IMR-90 (cell line): ENCODE results near the gene IL6. TPM values are rescaled to one million over a fixed set of nuclear protein-coding genes. Genes with fewer than 3 reads are reported as not detected.

Source experiments
- ATAC-seq: fragments of 200-7000 bp; cut with Tn5 transposase; 2 replicates; pipeline ENCODE4 v1.9.1; 2020; ENCODE audit warnings: low read depth, mild to moderate bottlenecking, moderate library complexity
- BruUV-seq: library from RNA; stranded (reverse); fragments of 400-500 nt; replicated peaks from 2 replicates; lab custom pipeline; 2021; lab: Mats Ljungman, UMichigan
- CTCF ChIA-PET: fragments of 300-600 bp; formaldehyde crosslinking; extraction: SDS; loops from one replicate; lab custom pipeline; 2021; ENCODE audit warnings: antibody characterized with exemption; lab: Yijun Ruan, JAX
- POLR2A ChIA-PET: fragments of 300-600 bp; sonication (Branson Sonifier 250); formaldehyde crosslinking; loops from one replicate; lab custom pipeline; 2022; ENCODE audit warnings: antibody characterized with exemption; ENCODE audit not compliant: unreplicated experiment; lab: Charles Lee
- DNase-seq: peaks from one replicate; pipeline ENCODE4 v3.0.0; 2013
- H2AFZ ChIP-seq: replicated peaks from 2 replicates; pipeline ENCODE3; 2013; ENCODE audit warnings: low read length, mild to moderate bottlenecking; ENCODE audit not compliant: poor library complexity
- H2AK5ac ChIP-seq: 2 replicates; pipeline ENCODE4 v1.6.1; 2013; ENCODE audit warnings: low read depth, low read length, inconsistent platforms
- H2AK9ac ChIP-seq: replicated peaks from 2 replicates; pipeline ENCODE3; 2013; ENCODE audit warnings: mild to moderate bottlenecking, low read depth, low read length, moderate library complexity; ENCODE audit not compliant: poor library complexity
- H2BK120ac ChIP-seq: 2 replicates; pipeline ENCODE4 v1.6.1; 2013; ENCODE audit warnings: low read depth, low read length, inconsistent platforms
- H2BK15ac ChIP-seq: 3 replicates; pipeline ENCODE4 v1.6.1; 2013; ENCODE audit warnings: low read depth, low read length, inconsistent platforms
- H2BK20ac ChIP-seq: 2 replicates; pipeline ENCODE4 v1.6.1; 2013; ENCODE audit warnings: low read depth, mild to moderate bottlenecking, inconsistent platforms, low read length, moderate library complexity
- H2BK5ac ChIP-seq: 2 replicates; pipeline ENCODE4 v1.6.1; 2013; ENCODE audit warnings: mild to moderate bottlenecking, low read depth, low read length, inconsistent platforms; ENCODE audit not compliant: poor library complexity, severe bottlenecking
- H3K14ac ChIP-seq: replicated peaks from 2 replicates; pipeline ENCODE4 v1.6.1; 2013; ENCODE audit warnings: low read depth, low read length, inconsistent platforms
- H3K18ac ChIP-seq: 2 replicates; pipeline ENCODE4 v1.6.1; 2013; ENCODE audit warnings: low read depth, low read length, control low read depth
- H3K23ac ChIP-seq: 2 replicates; pipeline ENCODE4 v1.6.1; 2013; ENCODE audit warnings: low read depth, low read length, inconsistent platforms
- H3K27ac ChIP-seq: 2 replicates; pipeline ENCODE4 v1.5.1; 2013; ENCODE audit warnings: mild to moderate bottlenecking, control low read depth, low read length; ENCODE audit not compliant: insufficient read depth
- H3K27me3 ChIP-seq: 2 replicates; pipeline ENCODE4 v1.6.1; 2013; ENCODE audit warnings: low read length; ENCODE audit not compliant: control insufficient read depth, insufficient read depth
- H3K36me3 ChIP-seq: 2 replicates; pipeline ENCODE4 v1.6.1; 2013; ENCODE audit warnings: low read length, mixed read lengths; ENCODE audit not compliant: control insufficient read depth, insufficient read depth
- H3K4ac ChIP-seq: 2 replicates; pipeline ENCODE4 v1.6.1; 2013; ENCODE audit warnings: low read depth, low read length, inconsistent platforms
- H3K4me1 ChIP-seq: 2 replicates; pipeline ENCODE4 v1.6.1; 2013; ENCODE audit warnings: low read length, mixed read lengths; ENCODE audit not compliant: control insufficient read depth, insufficient read depth
- H3K4me2 ChIP-seq: 2 replicates; pipeline ENCODE4 v1.6.1; 2013; ENCODE audit warnings: low read depth, mild to moderate bottlenecking, control low read depth, low read length, moderate library complexity
- H3K4me3 ChIP-seq: 2 replicates; pipeline ENCODE4 v1.5.1; 2013; ENCODE audit warnings: low read depth, mild to moderate bottlenecking, control low read depth, low read length, moderate library complexity; ENCODE audit not compliant: insufficient read depth
- H3K56ac ChIP-seq: 2 replicates; pipeline ENCODE4 v1.6.1; 2013; ENCODE audit warnings: low read length, inconsistent platforms; ENCODE audit not compliant: insufficient read depth; ENCODE audit errors: extremely low read depth
- H3K79me1 ChIP-seq, 2 experiments: 2 replicates each; pipeline ENCODE4 v1.6.1; 2013; ENCODE audit warnings: low read length in 2 of 2, inconsistent platforms in 1 of 2, low read depth in 1 of 2
- H3K9ac ChIP-seq: 2 replicates; pipeline ENCODE4 v1.6.1; 2013; ENCODE audit warnings: low read depth, low read length, control low read depth
- H3K9me1 ChIP-seq: 2 replicates; pipeline ENCODE4 v1.6.1; 2013; ENCODE audit warnings: low read length, inconsistent platforms; ENCODE audit not compliant: insufficient read depth
- H3K9me3 ChIP-seq: 2 replicates; pipeline ENCODE4 v1.6.1; 2013; ENCODE audit warnings: low read length; ENCODE audit not compliant: control insufficient read depth, insufficient read depth
- H4K20me1 ChIP-seq: 2 replicates; pipeline ENCODE4 v1.6.1; 2013; ENCODE audit warnings: low read length, inconsistent platforms; ENCODE audit not compliant: insufficient read depth
- H4K5ac ChIP-seq: 2 replicates; pipeline ENCODE4 v1.6.1; 2013; ENCODE audit warnings: mild to moderate bottlenecking, low read depth, low read length, control low read depth
- H4K8ac ChIP-seq, 2 experiments: 2 replicates each; pipeline ENCODE4 v1.6.1; 2013; ENCODE audit warnings: low read depth in 2 of 2, low read length in 2 of 2, control low read depth in 1 of 2, inconsistent platforms in 1 of 2
- H4K91ac ChIP-seq: 2 replicates; pipeline ENCODE4 v1.6.1; 2013; ENCODE audit warnings: low read depth, low read length, inconsistent platforms; ENCODE audit not compliant: insufficient read depth
- CEBPB ChIP-seq: IDR thresholded peaks from 2 replicates; pipeline ENCODE4 v1.6.1; 2012; ENCODE audit warnings: low read depth, low read length, improper control_type of control experiment
- SMC3 ChIP-seq: fragments of 150-350 bp; IDR thresholded peaks from 2 replicates; pipeline ENCODE4 v1.6.1; 2016; ENCODE audit warnings: low read depth, mild to moderate bottlenecking, antibody characterized with exemption, low read length, moderate library complexity
- WGBS, 2 experiments: methylation state at CpG; one replicate each; pipeline versions ENCODE4 v1.1.5 to v1.1.7; 2013; ENCODE audit warnings: missing lambda C conversion rate in 2 of 2; ENCODE audit not compliant: insufficient read length in 1 of 2; ENCODE audit errors: extremely low coverage in 2 of 2; 5-methylcytosine and 5-hydroxymethylcytosine counted together
- dilution Hi-C: fragments of 300-500 bp; cut with HindIII; formaldehyde crosslinking; loops from one replicate; pipeline ENCODE4 v1.14.3; 2018; ENCODE audit warnings: low sequenced_read_pairs; ENCODE audit not compliant: unreplicated experiment
- in situ Hi-C: fragments of 300-500 bp; cut with MboI; formaldehyde crosslinking; loops from 3 replicates; pipeline ENCODE4 v1.14.3; 2019; ENCODE audit warnings: low sequenced_read_pairs, inconsistent platforms, mixed read lengths
- intact Hi-C: fragments of 100-400 bp; cut with micrococcal nuclease; formaldehyde crosslinking; loops from 2 replicates; pipeline ENCODE4 v1.10.0; 2022
- polyA plus RNA-seq, 3 experiments: library from polyadenylated mRNA; depleted of rRNA; stranded (reverse); fragments of >200 nt; gene quantifications; 2 replicates each; pipeline ENCODE4 v1.2.3, GENCODE V29; 2012; ENCODE audit warnings: low replicate concordance in 1 of 3
- total RNA-seq: library from RNA; depleted of rRNA; stranded (reverse); fragments of >200 nt; gene quantifications from 2 replicates; pipeline ENCODE4 v1.2.3, GENCODE V29; 2012

Gene IL6
- total and polyA plus RNA-seq, 2 of the 4 experiments (the other 2 are of a cell fraction): 15.2 to 50.8 TPM

GRCh38 chr7:22681852-22682657 lies 44.9 kb upstream of the IL6 start:
- H3K4ac ChIP-seq: peak overlapping the region; percentile 39
- no peak overlapping the region for H2BK5ac ChIP-seq
- H3K23ac ChIP-seq: no peak overlapping the region
- H4K20me1 ChIP-seq: no peaks in the 10 kb centered on the region
- H2AFZ ChIP-seq: no peak overlapping the region
- no TSS peak for BruUV-seq
- H3K79me1 ChIP-seq: no peaks in the 10 kb centered on the region
- DNase-seq (no peak), ATAC-seq (0 out of 2 replicates have a peak, but pooled peaks have one; percentile 17)
- H3K27ac ChIP-seq: no peak overlapping the region
- no peak overlapping the region for H4K5ac ChIP-seq
- H3K4me3 ChIP-seq: no peak overlapping the region
- intact Hi-C loops (no loop called here), dilution Hi-C loops (no loop called here), in situ Hi-C loops (no loop called here)
- H3K18ac ChIP-seq: peak overlapping the region; percentile 52; the same call in 1 of the 2 replicates
- POLR2A ChIA-PET: interaction anchor here (0.6 kb wide), 1 partner anchor 321 kb away, joined by 3 read pairs; no protein-coding TSS in a partner anchor
- H4K8ac ChIP-seq: no peak overlapping the region
- CTCF ChIA-PET: interaction anchor here (0.7 kb wide), 1 partner anchor 45 kb away, joined by 5 read pairs; the partner anchor contains the start of gene IL6
- peak overlapping the region; percentile 13; the same call in 1 of the 2 replicates for H2BK120ac ChIP-seq
- H2BK15ac ChIP-seq: 0 out of 3 replicates have a peak overlapping the region, but pooled peaks have one; percentile 43
- H3K9me3 ChIP-seq: no peaks in the 10 kb centered on the region
- H3K4me1 ChIP-seq: peaks cover 3% of the 10 kb centered on the region; the same call in 1 of the 2 replicates
- H2BK20ac ChIP-seq: 0 out of 2 replicates have a peak overlapping the region, but pooled peaks have one; percentile 48
- no peak overlapping the region for H4K91ac ChIP-seq
- H3K27me3 ChIP-seq: no peaks in the 10 kb centered on the region
- no peak overlapping the region for H3K4me2 ChIP-seq
- H3K56ac ChIP-seq: no peak overlapping the region
- no peaks in the 10 kb centered on the region; the same call in 1 of the 2 replicates for H3K9me1 ChIP-seq
- no peak for TF ChIP-seq SMC3
- TF ChIP-seq CEBPB: peak; percentile 36; the same call in 1 of the 2 replicates
- H3K36me3 ChIP-seq: no peaks in the 10 kb centered on the region
- peak overlapping the region; percentile 74; the same call in 1 of the 2 replicates for H3K14ac ChIP-seq
- H2AK9ac ChIP-seq: no peak overlapping the region
- H2AK5ac ChIP-seq: peak overlapping the region; percentile 77; the same call in 1 of the 2 replicates
- no peak overlapping the region for H3K9ac ChIP-seq
- WGBS, 2 experiments: no CpG with 5 or more reads among the region's 4 CpGs
